Measurements from ENCODE around the gene HELZ. TPM values are rescaled to one million over a fixed set of nuclear protein-coding genes. Genes with fewer than 3 reads are reported as not detected.

HELZ gene
- polyA plus RNA-seq, 1 of the 3 experiments (the other 2 are of a cell fraction), result 4.3 TPM

DNA sequence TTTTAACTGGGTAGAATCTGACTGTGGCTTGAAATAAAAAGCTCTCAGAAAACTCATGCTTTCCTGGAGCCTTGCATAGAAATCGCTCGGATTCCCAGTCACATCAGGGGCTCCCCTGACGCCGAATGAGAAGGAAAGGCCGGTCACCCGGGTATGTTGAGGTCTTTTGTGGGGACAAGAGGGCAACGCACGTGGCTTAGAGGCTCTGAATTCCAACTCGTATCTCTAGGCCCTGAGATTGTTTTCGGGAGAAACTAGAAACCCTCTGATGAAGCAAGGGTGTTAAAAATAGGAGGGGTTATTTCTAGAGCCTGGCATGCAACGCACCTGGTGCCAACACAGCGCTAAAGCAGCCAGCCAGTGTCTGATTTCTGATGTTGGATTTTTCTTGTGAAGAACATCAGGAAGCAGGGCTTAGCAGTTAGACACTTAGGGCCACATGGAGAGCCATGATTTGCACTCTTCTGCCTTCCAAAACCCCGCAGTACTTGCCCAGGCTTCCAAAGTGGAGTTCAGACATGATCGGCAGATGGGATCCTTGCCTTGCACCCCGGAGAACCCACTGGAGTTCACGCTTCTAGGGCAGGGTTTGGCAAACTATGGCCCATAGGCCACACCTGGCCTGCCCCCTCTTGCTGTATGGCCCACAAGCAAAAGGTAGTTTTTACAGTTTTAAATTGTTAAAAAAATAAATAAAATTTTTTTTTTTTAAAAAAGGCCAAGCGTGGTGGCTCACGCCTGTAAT, 188.1 kb downstream of the HELZ start:
- no peak overlapping the region for H3K9ac ChIP-seq
- POLR2A ChIA-PET, result interaction anchor here (0.6 kb wide), 1 partner anchor 218 kb away, joined by 4 read pairs; no protein-coding TSS in a partner anchor
- H3K36me3 ChIP-seq (replicated peaks in 1 of 2; ENCODE audit: control insufficient read depth in 1 of 2, insufficient read depth in 2 of 2, low read length in 1 of 2), result no peaks in the 10 kb centered on the region
- H3K4me1 ChIP-seq (ENCODE audit: control insufficient read depth in 1 of 2, insufficient read depth in 2 of 2, low read depth in 1 of 2, low read length in 1 of 2), result no peaks in the 10 kb centered on the region; a peak in 1 of 4 replicates
- 87% methylated on average over 18 of the region's 18 CpGs for WGBS (ENCODE audit: low lambda C conversion rate)
- no peaks in the 10 kb centered on the region for H3K27me3 ChIP-seq (ENCODE audit: insufficient read depth)
- H4K20me1 ChIP-seq (ENCODE audit: insufficient read depth), result no peaks in the 10 kb centered on the region
- TF ChIP-seq NFIC (IDR thresholded peaks at IDR 0.05; ENCODE audit: borderline replicate concordance), result no peak
- TF ChIP-seq PBX3 (IDR thresholded peaks at IDR 0.05), result no peak
- TF ChIP-seq USF2 (IDR thresholded peaks at IDR 0.05; ENCODE audit: borderline replicate concordance, low read depth, low read length), result no peak
- no peak for TF ChIP-seq EZH2phosphoT487 (IDR thresholded peaks at IDR 0.05; ENCODE audit: borderline replicate concordance, low read depth)
- TF ChIP-seq JUND (IDR thresholded peaks at IDR 0.05), result no peak
- no peaks in the 10 kb centered on the region for H3K9me2 ChIP-seq
- no peak overlapping the region for H3K4me2 ChIP-seq
- no peaks in the 10 kb centered on the region for H3K79me2 ChIP-seq (ENCODE audit: insufficient read depth)
- H2AFZ ChIP-seq (ENCODE audit: low read depth), result no peak overlapping the region
- DNase-seq, result peak; percentile 34
- no peaks in the 10 kb centered on the region for H3K9me3 ChIP-seq
- H3F3A ChIP-seq (replicated peaks; ENCODE audit: insufficient read depth), result no peaks in the 10 kb centered on the region
- no peak overlapping the region for H3K4me3 ChIP-seq (ENCODE audit: low read depth in 2 of 2, low read length in 1 of 2)
- CTCF ChIA-PET, result interaction anchor here (0.6 to 1.0 kb wide), 2 partner anchors 12 to 89 kb away, joined by 3 to 4 read pairs; no protein-coding TSS in a partner anchor
- H3K27ac ChIP-seq (ENCODE audit: low read depth in 2 of 2, low read length in 1 of 2), result no peak overlapping the region

GRCh38 chr17:67055811-67056745, 188.9 kb downstream of the HELZ start:
- Histone ChIP-seq H3K79me2 (ENCODE audit: insufficient read depth) (no peaks in the 10 kb centered on the region), H3K27me3 (ENCODE audit: insufficient read depth) (no peaks in the 10 kb centered on the region), H3K4me3 (ENCODE audit: low read depth in 2 of 2, low read length in 1 of 2) (no peak overlapping the region), H3K9me3 (no peaks in the 10 kb centered on the region), H3K27ac (ENCODE audit: low read depth in 2 of 2, low read length in 1 of 2) (no peak overlapping the region), H2AFZ (ENCODE audit: low read depth) (no peak overlapping the region), H3K4me1 (ENCODE audit: control insufficient read depth in 1 of 2, insufficient read depth in 2 of 2, low read depth in 1 of 2, low read length in 1 of 2) (peaks cover 0 to under 1% of the 10 kb centered on the region in 2 experiments; a peak in 1 of 4 replicates), H3F3A (replicated peaks; ENCODE audit: insufficient read depth) (no peaks in the 10 kb centered on the region), H3K9ac (no peak overlapping the region), H3K4me2 (no peak overlapping the region), H3K36me3 (replicated peaks in 1 of 2; ENCODE audit: control insufficient read depth in 1 of 2, insufficient read depth in 2 of 2, low read length in 1 of 2) (no peaks in the 10 kb centered on the region), H3K9me2 (no peaks in the 10 kb centered on the region), H4K20me1 (ENCODE audit: insufficient read depth) (no peaks in the 10 kb centered on the region)
- CTCF ChIA-PET, result interaction anchor here (0.6 to 1.0 kb wide), 2 partner anchors 12 to 90 kb away, joined by 3 to 4 read pairs; no protein-coding TSS in a partner anchor
- DNase-seq, result peak; percentile 40
- WGBS (ENCODE audit: low lambda C conversion rate), result 88% methylated on average over 29 of the region's 29 CpGs
- POLR2A ChIA-PET, result interaction anchor here (0.6 kb wide), 1 partner anchor 217 kb away, joined by 4 read pairs; no protein-coding TSS in a partner anchor
- TF ChIP-seq SIN3A (IDR thresholded peaks at IDR 0.05; ENCODE audit: borderline replicate concordance, low read depth, low read length), result no peak
- TF ChIP-seq RAD21 (IDR thresholded peaks at IDR 0.05; ENCODE audit: low read length), result no peak
- TF ChIP-seq PBX3 (IDR thresholded peaks at IDR 0.05), result no peak
- TF ChIP-seq USF2 (IDR thresholded peaks at IDR 0.05; ENCODE audit: borderline replicate concordance, low read depth, low read length), result no peak
- TF ChIP-seq ELF1 (IDR thresholded peaks at IDR 0.05), result no peak
- no peak for TF ChIP-seq RXRA (IDR thresholded peaks at IDR 0.05; ENCODE audit: borderline replicate concordance, low read depth)
- no peak for TF ChIP-seq EZH2phosphoT487 (IDR thresholded peaks at IDR 0.05; ENCODE audit: borderline replicate concordance, low read depth)
- no peak for TF ChIP-seq JUND (IDR thresholded peaks at IDR 0.05)
- TF ChIP-seq, protein P1, sequence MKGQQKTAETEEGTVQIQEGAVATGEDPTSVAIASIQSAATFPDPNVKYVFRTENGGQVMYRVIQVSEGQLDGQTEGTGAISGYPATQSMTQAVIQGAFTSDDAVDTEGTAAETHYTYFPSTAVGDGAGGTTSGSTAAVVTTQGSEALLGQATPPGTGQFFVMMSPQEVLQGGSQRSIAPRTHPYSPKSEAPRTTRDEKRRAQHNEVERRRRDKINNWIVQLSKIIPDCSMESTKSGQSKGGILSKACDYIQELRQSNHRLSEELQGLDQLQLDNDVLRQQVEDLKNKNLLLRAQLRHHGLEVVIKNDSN (IDR thresholded peaks at IDR 0.05; ENCODE audit: borderline replicate concordance, low read depth), result no peak
- no peak for TF ChIP-seq YY1 (IDR thresholded peaks at IDR 0.05; ENCODE audit: low read depth)
- no peak for TF ChIP-seq FOSL2 (IDR thresholded peaks at IDR 0.05; ENCODE audit: borderline replicate concordance, low read depth)
- TF ChIP-seq TAF1 (IDR thresholded peaks at IDR 0.05; ENCODE audit: borderline replicate concordance, low read depth, low read length), result no peak
- TF ChIP-seq FOXJ3 (CRISPR knock-in tag; IDR thresholded peaks at IDR 0.05), result no peak
- TF ChIP-seq, protein P2, sequence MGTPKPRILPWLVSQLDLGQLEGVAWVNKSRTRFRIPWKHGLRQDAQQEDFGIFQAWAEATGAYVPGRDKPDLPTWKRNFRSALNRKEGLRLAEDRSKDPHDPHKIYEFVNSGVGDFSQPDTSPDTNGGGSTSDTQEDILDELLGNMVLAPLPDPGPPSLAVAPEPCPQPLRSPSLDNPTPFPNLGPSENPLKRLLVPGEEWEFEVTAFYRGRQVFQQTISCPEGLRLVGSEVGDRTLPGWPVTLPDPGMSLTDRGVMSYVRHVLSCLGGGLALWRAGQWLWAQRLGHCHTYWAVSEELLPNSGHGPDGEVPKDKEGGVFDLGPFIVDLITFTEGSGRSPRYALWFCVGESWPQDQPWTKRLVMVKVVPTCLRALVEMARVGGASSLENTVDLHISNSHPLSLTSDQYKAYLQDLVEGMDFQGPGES (IDR thresholded peaks at IDR 0.05; ENCODE audit: low read depth, low read length), result no peak
